HEK293T (cell line): ENCODE measurements around the gene TBC1D19.
"Not testable (repeated sequence)": the region's sequence is repeated elsewhere in the genome, so short reads cannot be mapped to it uniquely, and the experiment has no call there.

ENCODE experiments used
- CTCF ChIA-PET: fragments of 350-600 bp; formaldehyde crosslinking; extraction: SDS; loops from one replicate; lab custom pipeline; 2021; ENCODE audit warnings: antibody characterized with exemption, inconsistent platforms; lab: Yijun Ruan, JAX
- POLR2A ChIA-PET: fragments of 350-600 bp; formaldehyde crosslinking; extraction: SDS; loops from one replicate; lab custom pipeline; 2020; ENCODE audit warnings: antibody characterized with exemption, inconsistent platforms; lab: Yijun Ruan, JAX
- DNase-seq: peaks from one replicate; pipeline ENCODE4 v3.0.0; 2012; ENCODE audit warnings: mixed read lengths; ENCODE audit errors: extremely low spot score
- ARNT ChIP-seq: fragments of 450-650 bp; IDR thresholded peaks from 2 replicates; pipeline ENCODE4 v1.6.1; 2017; ENCODE audit warnings: mild to moderate bottlenecking
- BHLHE40 ChIP-seq: fragments of 450-650 bp; IDR thresholded peaks from 2 replicates; pipeline ENCODE4 v1.6.1; 2016; ENCODE audit warnings: mild to moderate bottlenecking, moderate library complexity, borderline replicate concordance
- CTBP1 ChIP-seq: fragments of 450-650 bp; IDR thresholded peaks from 2 replicates; pipeline ENCODE4 v1.6.1; 2016; ENCODE audit warnings: borderline replicate concordance
- ELF4 ChIP-seq: fragments of 450-650 bp; IDR thresholded peaks from 2 replicates; pipeline ENCODE4 v1.6.1; 2017; ENCODE audit warnings: antibody characterized with exemption
- FOXA1 ChIP-seq: fragments of 450-650 bp; IDR thresholded peaks from 2 replicates; pipeline ENCODE4 v1.6.1; 2016; ENCODE audit warnings: mild to moderate bottlenecking
- FOXK2 ChIP-seq: fragments of 450-650 bp; IDR thresholded peaks from 2 replicates; pipeline ENCODE4 v1.6.1; 2016; ENCODE audit warnings: mild to moderate bottlenecking
- FOXM1 ChIP-seq: fragments of 450-650 bp; IDR thresholded peaks from 2 replicates; pipeline ENCODE4 v1.6.1; 2017; ENCODE audit warnings: mild to moderate bottlenecking, borderline replicate concordance
- HDGF ChIP-seq: fragments of 450-650 bp; IDR thresholded peaks from 2 replicates; pipeline ENCODE4 v1.6.1; 2017; ENCODE audit warnings: antibody characterized with exemption, borderline replicate concordance
- L3MBTL2 ChIP-seq: fragments of 450-650 bp; conservative IDR thresholded peaks from 2 replicates; pipeline ENCODE4 v1.6.1; 2016; ENCODE audit warnings: mild to moderate bottlenecking
- LEF1 ChIP-seq: fragments of 450-650 bp; IDR thresholded peaks from 2 replicates; pipeline ENCODE4 v1.6.1; 2017; ENCODE audit warnings: mild to moderate bottlenecking, borderline replicate concordance
- NFRKB ChIP-seq: fragments of 450-650 bp; IDR thresholded peaks from 2 replicates; pipeline ENCODE4 v1.6.1; 2016; ENCODE audit warnings: mild to moderate bottlenecking, moderate library complexity
- PKNOX1 ChIP-seq: fragments of 450-650 bp; IDR thresholded peaks from 2 replicates; pipeline ENCODE4 v1.6.1; 2016
- SP1 ChIP-seq: fragments of 450-650 bp; IDR thresholded peaks from 2 replicates; pipeline ENCODE4 v1.6.1; 2017
- SUZ12 ChIP-seq: fragments of 450-650 bp; IDR thresholded peaks from 2 replicates; pipeline ENCODE4 v1.6.1; 2016; ENCODE audit warnings: mild to moderate bottlenecking
- TARDBP ChIP-seq: fragments of 450-650 bp; IDR thresholded peaks from 2 replicates; pipeline ENCODE4 v1.6.1; 2016
- ZNF384 ChIP-seq: fragments of 450-650 bp; IDR thresholded peaks from 2 replicates; pipeline ENCODE4 v1.6.1; 2016

Gene TBC1D19

GRCh38 chr4:26622913-26623312 is 39.0 kb downstream of the TBC1D19 start:
- ChIA-PET CTCF (no interaction called here), POLR2A (interaction anchor here (1.2 to 2.2 kb wide), 2 partner anchors 19 to 39 kb away, joined by 3 to 7 read pairs; partner anchors contain the start of gene TBC1D19)
- DNase-seq = no peak
- TF ChIP-seq PKNOX1 (no peak), LEF1 (no peak), FOXA1 (no peak), FOXK2 (no peak), SUZ12 (no peak), CTBP1 (no peak), FOXM1 (no peak), SP1 (no peak), NFRKB (no peak), ZNF384 (no peak), L3MBTL2 (no peak), ARNT (no peak)

GRCh38 chr4:26626658-26627057 is 42.8 kb downstream of the TBC1D19 start:
- CTCF ChIA-PET, POLR2A ChIA-PET, DNase-seq: not testable (repeated sequence)

- DNase-seq = no peak
Observed at GRCh38 chr4:26632916-26633315, 49.0 kb downstream of the TBC1D19 start.

GRCh38 chr4:26634237-26634636 is 50.4 kb downstream of the TBC1D19 start:
- no peak for TF ChIP-seq TARDBP
- TF ChIP-seq LEF1 = no peak
- TF ChIP-seq NFRKB = no peak
- TF ChIP-seq ARNT = no peak
- no peak for TF ChIP-seq ZNF384
- no peak for TF ChIP-seq SUZ12
- no peak for TF ChIP-seq FOXK2
- no peak for TF ChIP-seq L3MBTL2
- TF ChIP-seq HDGF = no peak
- no peak for TF ChIP-seq FOXA1
- CTCF ChIA-PET = no interaction called here
- POLR2A ChIA-PET = no interaction called here
- no peak for DNase-seq

More at GRCh38 chr4:26632916-26633315, 49.0 kb downstream of the TBC1D19 start:
- POLR2A ChIA-PET = no interaction called here
- CTCF ChIA-PET = no interaction called here
- TF ChIP-seq TARDBP (no peak), SP1 (no peak), NFRKB (no peak), LEF1 (no peak), FOXA1 (no peak), ELF4 (no peak), ARNT (no peak), BHLHE40 (no peak), SUZ12 (no peak), FOXM1 (no peak), FOXK2 (no peak), L3MBTL2 (no peak), PKNOX1 (no peak), CTBP1 (no peak), ZNF384 (no peak), HDGF (no peak)

- TF ChIP-seq FOXK2 (no peak), NFRKB (no peak), SP1 (no peak), HDGF (no peak), ARNT (no peak), ZNF384 (no peak), L3MBTL2 (no peak), FOXA1 (no peak), ELF4 (no peak), PKNOX1 (no peak), LEF1 (no peak), SUZ12 (no peak), TARDBP (no peak), FOXM1 (no peak), BHLHE40 (no peak), CTBP1 (no peak)
- ChIA-PET POLR2A (no interaction called here), CTCF (no interaction called here)
Observed at GRCh38 chr4:26636458-26636857, 52.6 kb downstream of the TBC1D19 start.

GRCh38 chr4:26640639-26641038 is 56.8 kb downstream of the TBC1D19 start:
- POLR2A ChIA-PET, CTCF ChIA-PET, DNase-seq: not testable (repeated sequence)

More at GRCh38 chr4:26636458-26636857, 52.6 kb downstream of the TBC1D19 start:
- no peak for DNase-seq

GRCh38 chr4:26647523-26648224 is 63.8 kb downstream of the TBC1D19 start:
- DNase-seq = no peak
- POLR2A ChIA-PET = no interaction called here
- CTCF ChIA-PET = interaction anchor here (0.6 to 0.7 kb wide), 2 partner anchors 37 to 75 kb away, joined by 3 read pairs; no protein-coding TSS in a partner anchor
- TF ChIP-seq FOXK2 (no peak), LEF1 (no peak), CTBP1 (no peak), ZNF384 (no peak)
